CD4-positive, alpha-beta T cell treated with Interferon gamma for 1 hour (primary cell): ENCODE results near the gene METAP2.
A peak's percentile ranks its signal among the peaks of the same experiment; 100 is the strongest.

Source experiments
- DNase-seq: peaks from one replicate; pipeline ENCODE4 v3.0.0-alpha.2; 2020

The METAP2 gene

GRCh38 chr12:95516757-95517156 lies 42.8 kb downstream of the METAP2 start:
- DNase-seq, result no peak

GRCh38 chr12:95517246-95517645 lies 43.3 kb downstream of the METAP2 start:
- DNase-seq, result no peak

- DNase-seq, result no peak
Measured at GRCh38 chr12:95518944-95519343, 45.0 kb downstream of the METAP2 start.

- DNase-seq, result no peak
Measured at GRCh38 chr12:95520816-95521215, 46.9 kb downstream of the METAP2 start.

GRCh38 chr12:95522692-95523091 lies 48.7 kb downstream of the METAP2 start:
- DNase-seq, result no peak

GRCh38 chr12:95528431-95528830 lies 54.5 kb downstream of the METAP2 start:
- DNase-seq, result no peak

- DNase-seq, result no peak
Measured at GRCh38 chr12:95529693-95530225, 55.8 kb downstream of the METAP2 start.

- DNase-seq, result no peak
Measured at GRCh38 chr12:95532851-95533250, 58.9 kb downstream of the METAP2 start.

GRCh38 chr12:95533985-95534384 lies 60.0 kb downstream of the METAP2 start:
- DNase-seq, result no peak

GRCh38 chr12:95538006-95538405 lies 64.1 kb downstream of the METAP2 start:
- DNase-seq, result no peak

- no peak for DNase-seq
Measured at GRCh38 chr12:95538656-95539055, 64.7 kb downstream of the METAP2 start.

GRCh38 chr12:95541436-95541835 lies 67.5 kb downstream of the METAP2 start:
- no peak for DNase-seq

- DNase-seq, result no peak
Measured at GRCh38 chr12:95543305-95543704, 69.4 kb downstream of the METAP2 start.

GRCh38 chr12:95544756-95545155 lies 70.8 kb downstream of the METAP2 start:
- DNase-seq, result no peak

- no peak for DNase-seq
Measured at GRCh38 chr12:95545303-95545702, 71.4 kb downstream of the METAP2 start.

GRCh38 chr12:95545731-95546490 lies 72.0 kb downstream of the METAP2 start:
- no peak for DNase-seq

- no peak for DNase-seq
Measured at GRCh38 chr12:95546491-95546813, 72.5 kb downstream of the METAP2 start.

- no peak for DNase-seq
Measured at GRCh38 chr12:95547522-95548055, 73.6 kb downstream of the METAP2 start.

GRCh38 chr12:95548056-95548538 lies 74.1 kb downstream of the METAP2 start:
- DNase-seq, result no peak

- DNase-seq, result peak; percentile 78
Measured at GRCh38 chr12:95548539-95549391, 74.8 kb downstream of the METAP2 start.

- no peak for DNase-seq
Measured at GRCh38 chr12:95549392-95550084, 75.6 kb downstream of the METAP2 start.

GRCh38 chr12:95551305-95551704 lies 77.4 kb downstream of the METAP2 start, which contains the start of gene USP44:
TSS of gene USP44 (minus strand) at chr12:95551476. CDS start at chr12:95534256, 17,220 bp downstream.
- no peak for DNase-seq
